TTC549 (cell line): ENCODE results near the gene ASCL5.

Source experiments
- FAIRE-seq: peaks from 2 replicates; lab custom pipeline; 2012; peaks lifted over from hg19 to GRCh38; lab: Jason Lieb, UNC

The ASCL5 gene

DNA sequence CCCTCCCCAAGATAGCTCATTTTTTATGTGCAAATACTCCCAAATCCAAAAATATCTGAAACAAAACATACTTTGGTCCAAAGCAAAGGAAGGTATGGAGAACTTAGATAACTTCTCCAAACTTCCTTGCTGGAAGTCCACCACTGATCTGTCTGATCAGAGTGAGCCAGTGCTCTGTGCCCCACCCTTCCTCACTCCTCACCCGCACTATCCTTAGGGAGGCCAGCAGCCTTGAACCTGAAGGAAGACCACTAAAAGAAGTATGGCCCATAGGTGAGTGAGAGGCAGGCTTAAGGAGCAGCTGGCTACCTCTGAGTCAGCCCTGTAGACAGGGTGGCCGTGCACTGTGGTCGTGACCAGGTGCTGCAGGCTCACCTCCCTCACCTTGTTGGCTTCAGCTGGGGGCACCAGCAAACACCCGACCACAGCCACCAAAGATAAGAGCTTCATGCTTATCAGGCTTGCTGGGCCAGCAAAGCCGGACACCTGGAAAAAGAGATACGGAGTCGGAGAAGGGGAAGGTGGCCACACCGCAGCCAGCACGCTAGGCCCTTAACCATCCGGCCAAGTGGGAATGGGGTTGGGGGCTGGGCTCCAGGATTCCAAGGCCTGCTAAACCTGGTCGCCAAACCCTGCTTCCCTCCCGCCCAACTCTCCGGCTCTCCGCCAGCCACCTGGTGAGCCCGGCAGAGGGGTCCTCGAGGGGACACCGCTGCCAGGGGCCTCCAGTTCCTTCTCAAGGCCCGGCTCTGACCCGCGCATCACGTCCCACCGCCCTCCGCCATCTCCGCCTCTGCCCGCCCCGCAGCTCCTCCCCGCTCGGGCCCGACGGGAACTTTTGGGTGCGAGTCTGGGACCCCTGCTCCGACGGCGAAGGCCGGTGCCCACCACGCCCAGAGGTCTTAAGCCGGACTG is 26.7 kb upstream of the ASCL5 start:
- FAIRE-seq = no peak

DNA sequence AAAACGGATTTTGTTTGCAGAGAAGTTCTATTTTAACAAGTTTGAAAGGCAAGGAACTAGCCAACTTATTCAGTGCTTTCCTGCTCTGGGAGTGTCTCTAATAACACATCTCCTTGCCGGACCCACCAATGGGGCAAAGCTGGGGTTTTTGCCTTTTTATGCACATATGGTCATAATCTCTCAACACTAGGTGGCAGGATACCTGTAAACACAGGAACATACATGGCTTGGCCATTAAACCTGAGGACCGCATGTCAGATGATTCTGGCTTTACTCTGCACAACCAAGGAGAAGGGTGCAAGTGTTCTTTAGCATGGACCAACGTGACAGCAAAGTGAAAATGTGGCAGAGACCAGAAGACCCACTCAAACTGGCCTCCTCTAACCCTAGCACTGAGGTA is 22.4 kb upstream of the ASCL5 start:
- no peak for FAIRE-seq

DNA sequence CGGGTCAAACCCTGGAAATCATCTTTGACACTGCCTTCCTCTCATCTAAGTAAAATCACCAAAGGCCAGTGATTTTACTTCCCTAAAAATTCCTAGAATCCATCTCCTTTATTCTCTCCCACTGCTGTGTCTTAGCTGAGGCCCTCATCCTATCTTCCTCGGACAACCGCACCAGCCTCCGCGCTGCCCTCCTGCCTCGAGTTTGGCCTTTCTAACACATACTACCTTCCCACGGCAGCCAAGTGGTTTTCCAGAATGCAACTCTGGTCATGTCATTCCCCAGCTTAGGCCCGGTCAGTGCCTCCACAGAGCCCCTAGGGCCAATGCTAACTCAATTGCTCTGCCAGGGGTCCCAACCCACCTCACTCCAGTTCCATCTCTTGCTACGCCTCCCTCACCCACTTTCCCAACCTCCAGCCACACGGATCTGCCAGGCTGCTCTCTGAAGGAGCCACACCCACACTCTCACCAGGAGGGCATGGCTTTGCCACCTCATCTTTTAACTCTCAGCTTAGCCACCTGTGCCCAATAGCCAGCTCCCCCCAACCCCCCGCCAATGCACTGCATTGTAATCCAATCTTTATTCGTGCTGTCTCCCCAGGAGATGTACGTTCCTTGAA is 20.5 kb upstream of the ASCL5 start:
- FAIRE-seq = no peak

DNA sequence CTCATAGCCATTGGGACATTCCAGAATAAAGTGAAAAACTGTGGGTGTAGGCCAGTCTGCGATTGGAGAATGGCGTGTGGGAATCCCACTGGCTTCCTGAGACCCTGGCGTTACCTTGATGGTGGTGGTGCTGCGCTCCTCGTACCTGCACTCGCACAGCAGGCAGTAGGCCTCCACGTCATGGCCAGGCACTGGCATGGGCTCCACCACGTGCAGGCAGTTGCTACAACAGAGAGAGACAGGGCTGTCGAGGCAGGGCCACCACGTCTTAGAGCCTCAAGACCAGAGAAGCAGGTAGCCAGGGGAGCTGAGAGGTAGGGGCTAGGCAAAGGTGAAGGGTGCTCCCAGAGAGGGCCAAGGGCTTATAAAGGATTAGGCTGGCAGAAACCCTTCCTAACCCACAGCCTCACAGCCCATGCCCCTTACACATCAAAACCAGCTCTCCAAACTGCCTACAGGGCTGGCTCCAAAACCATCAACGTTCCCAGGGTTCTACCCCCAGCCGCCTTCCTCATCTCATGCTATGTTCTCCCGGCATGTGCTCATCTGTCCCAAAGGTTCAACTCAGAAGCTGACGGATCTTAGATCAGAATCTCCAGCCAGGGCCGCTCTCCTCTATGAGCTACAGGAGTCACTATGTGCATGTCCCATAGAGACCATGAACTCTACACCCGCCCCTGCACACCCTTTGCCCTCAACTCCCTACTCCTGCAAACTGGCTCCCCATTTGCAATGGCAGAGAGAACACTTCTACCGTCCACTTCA is 19.8 kb upstream of the ASCL5 start:
- no peak for FAIRE-seq

GRCh38 chr1:201145816-201146215 is 18.8 kb upstream of the ASCL5 start:
- no peak for FAIRE-seq

DNA sequence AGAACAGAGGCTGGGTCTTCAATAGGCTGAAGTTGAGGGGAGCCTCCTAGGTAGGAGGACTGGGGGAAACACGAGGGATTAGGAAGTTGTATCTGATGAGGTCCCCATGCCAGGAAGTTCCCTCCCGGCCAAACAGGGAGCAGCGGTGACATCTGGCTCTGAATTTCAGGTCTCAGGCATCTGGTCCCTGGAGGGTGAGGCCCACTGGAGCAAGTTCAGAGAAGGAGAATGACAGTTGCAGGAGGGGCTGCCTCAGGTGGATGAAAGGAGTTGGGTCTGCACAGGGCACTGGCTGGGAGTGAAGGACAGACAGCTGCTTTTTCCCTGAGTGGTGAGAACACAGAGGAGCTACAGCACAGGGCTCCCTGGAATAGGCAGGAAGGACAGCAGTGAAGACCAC is 18.1 kb upstream of the ASCL5 start:
- no peak for FAIRE-seq

- FAIRE-seq = no peak
These were observed 17.7 kb upstream of the ASCL5 start for GRCh38 chr1:201144701-201145100.

- FAIRE-seq = no peak
These were observed 17.0 kb upstream of the ASCL5 start for GRCh38 chr1:201143726-201144635.

DNA sequence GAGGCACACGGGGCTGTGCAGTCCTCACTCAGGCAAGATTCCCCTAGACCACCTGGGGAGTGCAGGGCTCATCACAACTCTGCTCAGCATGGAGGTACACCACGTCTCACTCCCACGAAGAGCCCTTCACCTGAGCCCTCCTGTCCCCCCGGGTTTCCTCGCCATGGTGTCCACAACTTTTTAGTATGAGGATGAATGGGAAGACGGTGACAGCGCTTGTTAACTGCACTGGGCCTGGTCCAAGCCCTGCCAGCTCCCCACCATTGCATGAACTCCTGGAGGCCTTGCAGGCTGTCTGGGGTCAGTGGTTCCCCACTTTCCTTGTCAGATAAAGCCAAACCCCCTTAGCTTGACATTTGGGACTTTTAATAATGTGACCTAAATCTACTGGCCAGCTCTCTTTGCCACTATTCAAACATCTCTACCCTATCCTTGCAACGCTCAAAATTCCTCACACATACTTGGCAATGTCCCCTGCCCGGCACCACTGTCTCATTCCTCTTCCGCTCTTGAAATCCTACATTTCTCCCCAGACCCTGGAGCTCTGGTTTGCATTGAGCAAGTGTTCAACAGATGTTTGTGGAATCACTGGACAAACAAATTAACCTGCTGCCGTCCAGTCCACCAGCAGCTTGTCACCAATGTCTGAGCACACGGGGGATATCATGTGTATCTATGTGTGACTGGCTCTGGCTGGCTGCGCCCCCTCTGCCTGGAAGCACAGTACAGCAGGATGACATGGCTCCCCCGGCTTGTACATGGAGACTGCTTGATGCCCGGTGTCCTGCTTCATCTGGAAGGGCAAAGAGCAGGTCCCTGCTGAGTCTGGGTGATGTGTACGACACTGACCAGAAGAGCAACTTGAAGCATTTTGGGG is 16.1 kb upstream of the ASCL5 start:
- no peak for FAIRE-seq

DNA sequence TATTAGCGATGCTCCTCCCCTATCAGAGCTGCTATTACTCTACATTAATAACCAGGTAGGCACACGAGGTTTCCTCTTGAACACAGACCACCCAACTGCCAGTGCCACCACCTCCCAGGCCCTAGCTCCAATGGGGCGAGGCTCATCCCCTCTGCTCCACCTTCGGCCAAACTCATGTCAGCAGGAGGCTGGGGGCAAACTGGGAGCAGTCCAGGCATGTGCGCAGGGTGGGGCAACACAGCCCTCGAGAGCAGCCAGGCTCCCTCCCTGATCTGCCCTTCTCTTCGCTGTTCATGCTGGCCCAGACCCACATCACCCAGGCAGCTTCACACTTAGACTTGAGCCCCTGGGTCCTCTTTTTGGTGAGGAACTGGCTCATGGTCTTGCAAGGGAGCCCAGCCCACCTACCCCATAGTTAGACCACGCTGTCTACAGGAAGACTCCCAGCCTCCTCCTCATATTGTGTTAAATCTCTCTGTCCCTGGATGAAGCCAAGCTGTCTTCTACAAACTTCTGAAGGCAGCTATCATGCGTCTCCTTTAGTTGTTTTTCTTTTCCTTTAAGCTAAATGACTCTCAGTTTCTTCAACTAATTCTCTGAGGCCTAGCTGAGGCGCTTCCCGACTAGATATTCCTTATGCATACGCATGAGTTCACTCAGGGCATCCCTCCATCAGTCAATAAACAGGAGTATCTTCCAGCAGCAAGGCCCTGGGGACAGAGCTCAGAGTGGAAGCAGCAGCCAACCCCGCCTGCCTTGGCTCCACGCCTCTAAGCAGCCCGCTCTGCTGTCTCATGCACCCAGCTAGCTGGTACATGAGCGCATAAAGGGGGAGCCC is 15.2 kb upstream of the ASCL5 start:
- FAIRE-seq = no peak

DNA sequence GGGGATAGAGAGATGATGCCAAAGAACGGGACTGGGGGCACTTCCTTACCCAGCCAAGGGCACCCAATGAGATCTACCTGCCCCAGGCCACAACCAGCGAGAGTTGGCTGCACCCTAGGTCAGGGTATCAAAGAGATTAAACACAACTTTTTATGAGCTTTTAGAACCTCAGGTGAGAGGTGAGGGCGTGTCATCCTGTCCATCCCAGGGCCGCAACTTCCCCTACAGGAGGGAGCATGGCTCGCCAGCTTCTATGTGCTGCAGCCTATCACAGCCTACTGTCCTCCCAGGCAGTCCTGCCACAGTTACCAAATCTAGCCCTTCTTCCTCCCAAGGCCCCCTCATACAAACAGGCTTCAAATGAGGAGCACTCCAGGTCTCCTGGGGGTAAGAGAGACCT is 14.4 kb upstream of the ASCL5 start:
- no peak for FAIRE-seq

GRCh38 chr1:201140941-201141260 is 13.9 kb upstream of the ASCL5 start:
- no peak for FAIRE-seq

DNA sequence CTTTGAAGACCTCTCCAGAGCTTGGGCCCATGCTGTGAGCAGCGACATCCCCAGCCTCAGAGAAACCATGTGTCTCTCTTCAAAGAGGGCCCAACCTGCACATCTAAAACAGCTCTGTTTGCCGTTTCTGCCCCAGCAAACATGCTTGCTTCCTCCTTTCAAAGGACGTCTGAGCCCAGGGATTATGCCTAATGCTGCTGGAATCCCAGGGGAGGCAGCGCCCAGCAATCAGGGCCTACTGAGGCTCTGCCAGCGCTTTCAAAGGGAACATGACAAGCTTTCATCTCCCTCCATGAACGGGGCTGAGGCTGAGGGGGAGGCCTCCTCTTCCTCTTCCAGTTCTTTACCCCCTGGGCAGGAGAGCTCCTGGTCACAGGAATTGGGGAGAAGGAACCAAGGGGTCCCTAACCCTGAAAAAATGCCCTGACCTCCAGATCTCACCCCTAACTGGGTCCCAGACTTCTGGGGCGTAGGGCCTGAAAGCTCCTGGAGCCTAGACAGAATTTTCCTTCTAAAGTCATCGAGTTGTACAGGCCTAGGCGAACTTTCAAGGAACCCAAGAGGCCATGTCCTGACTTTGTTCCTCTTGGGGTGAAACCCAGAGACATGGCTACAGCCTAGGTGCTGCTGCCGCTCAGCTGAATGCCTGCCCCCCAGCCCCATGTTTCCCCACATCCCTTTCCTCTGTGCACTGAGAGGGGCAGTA is 13.4 kb upstream of the ASCL5 start:
- FAIRE-seq = no peak

DNA sequence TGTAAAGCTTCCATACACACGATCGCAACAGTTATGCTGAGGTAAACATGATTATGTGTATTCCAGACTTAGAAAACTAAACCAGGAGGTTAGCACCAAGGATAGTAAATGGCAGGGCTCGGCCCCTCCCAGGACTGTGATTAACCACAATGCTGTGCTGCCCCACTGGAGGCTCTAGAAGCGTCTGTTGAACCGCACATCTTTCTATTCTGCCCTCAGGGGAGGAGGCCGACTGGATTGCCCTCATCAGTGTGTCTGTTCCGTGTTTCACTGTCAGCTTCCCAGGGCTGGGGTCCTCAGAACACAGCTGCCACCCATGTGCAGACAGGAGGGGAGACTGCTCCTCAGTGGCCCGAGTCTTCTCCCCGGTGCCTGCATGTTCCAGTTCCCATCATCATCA is 12.8 kb upstream of the ASCL5 start:
- no peak for FAIRE-seq

- no peak for FAIRE-seq
These were observed 12.3 kb upstream of the ASCL5 start for GRCh38 chr1:201139306-201139705.

- no peak for FAIRE-seq
These were observed 11.4 kb upstream of the ASCL5 start for GRCh38 chr1:201138311-201138840.

DNA sequence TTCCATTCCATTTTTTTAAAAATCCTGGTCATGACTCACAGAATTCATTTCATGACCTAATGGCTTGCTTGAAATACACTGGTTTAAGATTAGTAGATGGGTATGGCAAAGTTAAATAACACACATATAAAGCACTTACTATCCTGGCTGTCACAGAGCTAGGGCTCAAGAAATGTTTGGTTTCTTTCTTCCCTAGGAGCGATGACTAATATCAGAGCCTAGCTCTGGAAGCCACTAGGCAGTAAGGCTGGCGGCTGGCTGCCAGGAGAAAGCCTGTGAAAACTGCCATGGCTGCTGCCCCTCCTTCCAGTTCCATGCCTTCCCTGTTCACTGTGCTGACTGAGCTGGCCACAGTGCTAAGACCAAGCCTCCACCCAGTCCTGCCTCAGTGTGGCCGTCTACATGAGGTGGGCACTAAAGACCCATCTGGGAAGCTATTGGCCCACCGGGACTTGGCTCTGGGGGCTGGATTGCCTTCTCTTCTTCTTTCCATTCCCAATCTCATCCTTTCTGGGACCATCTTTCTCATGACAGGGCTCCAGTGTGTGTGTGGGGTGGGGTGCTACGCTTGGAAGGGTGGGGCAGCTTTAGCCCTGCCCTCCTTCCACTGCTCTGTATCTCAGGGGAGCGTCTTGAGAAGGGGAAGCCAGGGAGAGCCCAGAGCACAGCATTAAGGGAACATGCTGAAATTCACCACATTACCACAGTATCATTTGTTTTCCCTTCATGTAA is 10.8 kb upstream of the ASCL5 start:
- FAIRE-seq = no peak

GRCh38 chr1:201137024-201137392 is 10.0 kb upstream of the ASCL5 start:
- no peak for FAIRE-seq
